Hematopoietic multipotent progenitor cell treated with erythropoietin and hydrocortisone succinate and interleukin-3 and kit ligand, for 15 days (in vitro differentiated cells): ENCODE data around the gene MLIP.
"Not testable (repeated sequence)": the region's sequence is repeated elsewhere in the genome, so short reads cannot be mapped to it uniquely, and the experiment has no call there.

Experiments
- DNase-seq: peaks from one replicate; pipeline ENCODE4 v3.0.0-alpha.2; 2015; ENCODE audit warnings: low spot score

MLIP gene

DNA sequence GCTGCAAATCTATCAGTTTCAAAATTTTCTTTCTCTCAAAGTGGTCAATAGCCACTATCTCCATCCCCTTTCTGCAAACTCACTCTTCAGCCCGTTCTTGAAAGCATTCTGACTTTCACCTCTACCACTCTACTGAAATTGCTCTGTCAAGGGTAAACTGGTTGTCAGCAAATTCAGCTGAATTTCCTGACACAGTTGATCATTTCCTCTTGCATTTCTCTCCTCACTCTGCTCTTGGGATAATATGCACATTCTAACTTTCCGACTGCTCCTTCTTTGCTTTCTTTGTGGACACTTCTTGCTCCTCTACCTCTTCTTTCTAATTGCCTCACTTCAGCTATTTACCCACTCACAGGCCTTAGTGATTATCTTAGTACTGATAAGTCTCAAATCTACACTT lies 123.3 kb downstream of the MLIP start:
- DNase-seq, result no peak

GRCh38 chr6:54236984-54237383 lies 125.7 kb downstream of the MLIP start:
- DNase-seq, result no peak

DNA sequence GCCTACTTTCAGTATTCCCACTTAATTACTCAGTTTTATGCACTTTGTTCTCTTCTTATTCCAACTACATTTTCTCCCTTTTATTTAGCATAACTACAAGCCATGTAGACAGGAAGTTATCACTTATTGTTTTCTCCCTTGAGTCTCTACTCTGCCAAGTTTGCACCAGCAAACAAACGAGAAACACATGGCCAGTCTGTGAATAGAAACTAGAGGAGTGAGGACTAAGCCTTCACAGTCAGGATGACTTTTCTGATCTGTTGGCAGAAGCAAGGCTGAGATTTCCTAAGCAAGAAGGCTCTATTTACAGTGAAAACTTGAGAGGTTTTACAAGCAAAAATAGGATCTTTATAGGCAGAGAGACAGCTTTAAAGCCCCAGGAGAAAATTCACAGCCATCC lies 127.2 kb downstream of the MLIP start:
- DNase-seq, result no peak

GRCh38 chr6:54243699-54244098 lies 132.5 kb downstream of the MLIP start:
- DNase-seq, result no peak

GRCh38 chr6:54244430-54244829 lies 133.2 kb downstream of the MLIP start:
- DNase-seq, result no peak

DNA sequence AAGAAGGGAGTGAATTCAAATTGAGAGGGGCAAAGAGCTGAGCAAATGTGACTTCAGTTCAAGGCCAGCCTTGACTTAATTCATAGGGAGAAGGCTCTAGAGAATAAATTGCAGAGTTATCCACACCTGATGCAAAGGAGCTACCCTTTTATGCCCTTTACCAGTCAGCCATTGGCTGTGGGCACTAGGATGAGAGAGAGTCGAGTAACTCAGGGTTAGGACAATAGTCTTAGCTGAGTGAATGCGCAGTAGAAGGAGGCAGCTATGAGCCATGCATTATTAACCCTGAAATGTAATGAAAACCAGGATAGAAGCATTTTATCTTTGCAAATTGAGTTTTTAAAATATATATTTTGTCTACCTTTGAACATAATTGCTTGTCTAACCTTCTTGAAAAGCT lies 134.0 kb downstream of the MLIP start:
- no peak for DNase-seq

GRCh38 chr6:54248319-54248718 lies 137.1 kb downstream of the MLIP start:
- no peak for DNase-seq

DNA sequence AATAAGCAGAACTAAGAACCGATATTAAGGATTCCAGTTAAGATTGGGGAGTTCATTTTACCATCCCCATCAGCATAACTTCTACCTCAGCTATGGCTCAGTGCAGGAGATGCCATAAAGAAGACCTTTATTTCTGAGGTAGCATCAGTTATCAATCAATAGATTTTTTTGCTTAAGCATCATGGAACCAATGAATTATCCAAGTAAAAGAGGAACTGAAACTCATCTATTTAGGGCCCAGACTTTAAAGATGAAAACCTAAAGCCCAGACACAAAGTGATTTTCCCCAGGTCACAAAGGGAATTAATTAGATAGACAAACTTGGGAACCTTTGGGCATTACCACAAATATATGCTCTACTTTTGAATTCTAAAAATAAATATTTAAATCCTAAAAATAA lies 137.8 kb downstream of the MLIP start:
- DNase-seq, result no peak

GRCh38 chr6:54249812-54250211 lies 138.6 kb downstream of the MLIP start:
- DNase-seq, result not testable (repeated sequence)

DNA sequence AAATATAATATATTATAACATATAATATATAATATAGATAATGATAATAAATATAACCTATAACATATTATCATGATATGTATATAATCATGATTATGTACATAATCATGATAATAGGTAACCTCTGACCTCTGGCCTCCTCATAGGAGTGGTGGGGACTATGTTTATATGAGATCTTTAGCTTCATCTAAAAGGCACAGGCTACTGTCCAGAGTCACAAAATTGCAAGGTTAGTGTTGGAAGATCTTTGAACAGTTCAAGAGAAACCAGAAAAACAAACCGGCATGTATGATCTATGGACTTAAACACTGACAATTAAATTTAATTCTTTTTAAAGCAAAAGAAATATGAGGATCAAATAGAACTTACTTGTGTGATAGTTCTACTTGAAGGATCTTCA lies 141.3 kb downstream of the MLIP start:
- no peak for DNase-seq

- no peak for DNase-seq
Measured at GRCh38 chr6:54252916-54253315, 141.7 kb downstream of the MLIP start.

GRCh38 chr6:54254886-54255285 lies 143.6 kb downstream of the MLIP start:
- no peak for DNase-seq

GRCh38 chr6:54255886-54256285 lies 144.6 kb downstream of the MLIP start:
- no peak for DNase-seq

DNA sequence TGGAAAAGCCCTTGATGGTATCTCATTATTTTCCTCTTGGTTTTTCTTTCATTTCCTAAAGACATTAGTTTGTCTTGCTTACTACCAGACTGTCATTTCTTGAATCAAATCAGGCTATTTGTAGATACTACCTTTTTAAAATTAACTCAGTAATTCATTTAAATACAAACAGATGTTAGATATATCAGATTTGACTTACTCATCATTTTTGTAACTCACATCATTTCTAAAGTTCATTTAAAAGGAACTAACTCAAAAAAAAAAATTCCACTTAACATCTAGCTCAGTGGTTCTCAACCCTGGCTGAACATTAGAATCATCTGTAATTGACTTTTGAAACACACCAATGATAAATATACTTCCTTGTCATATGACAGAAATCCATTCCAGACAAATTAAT lies 148.8 kb downstream of the MLIP start:
- no peak for DNase-seq

DNA sequence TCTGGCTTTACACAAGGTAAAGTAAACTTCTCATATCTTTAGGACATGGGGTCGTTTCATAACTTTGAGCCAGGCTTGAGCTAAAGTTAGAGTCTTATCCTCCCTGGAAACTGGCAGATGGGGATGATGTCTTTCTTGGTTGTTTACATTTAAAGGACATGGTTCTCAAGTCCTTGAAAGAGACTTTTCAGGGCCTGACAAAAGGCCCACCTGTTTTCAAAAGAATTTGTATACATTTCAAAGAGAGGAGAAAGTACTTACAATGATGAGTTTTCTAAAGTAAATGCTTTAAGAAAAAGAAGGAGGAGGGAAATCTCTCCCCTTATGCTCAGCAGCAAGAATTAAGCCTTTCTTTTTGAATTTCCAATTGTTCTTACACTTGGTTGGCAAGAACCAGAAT lies 151.3 kb downstream of the MLIP start:
- DNase-seq, result no peak

DNA sequence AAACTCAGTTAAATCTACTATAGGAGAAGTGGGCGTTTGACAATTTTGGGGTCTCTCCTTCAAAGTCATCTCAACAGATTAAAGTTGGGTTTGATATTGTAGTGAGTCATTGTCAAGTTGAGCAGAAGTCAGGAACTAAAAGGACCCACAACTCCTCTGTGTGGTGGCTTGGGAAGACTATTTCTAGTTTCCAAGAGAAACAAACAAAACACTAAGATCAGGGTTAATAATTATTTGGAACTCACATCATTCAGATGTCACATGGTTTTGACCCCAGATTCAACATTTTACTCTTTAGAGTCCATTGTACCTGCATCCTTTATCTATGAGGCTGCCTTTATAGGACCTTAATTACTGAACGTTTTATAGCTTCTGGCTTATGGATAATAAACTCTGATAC lies 151.7 kb downstream of the MLIP start:
- no peak for DNase-seq

DNA sequence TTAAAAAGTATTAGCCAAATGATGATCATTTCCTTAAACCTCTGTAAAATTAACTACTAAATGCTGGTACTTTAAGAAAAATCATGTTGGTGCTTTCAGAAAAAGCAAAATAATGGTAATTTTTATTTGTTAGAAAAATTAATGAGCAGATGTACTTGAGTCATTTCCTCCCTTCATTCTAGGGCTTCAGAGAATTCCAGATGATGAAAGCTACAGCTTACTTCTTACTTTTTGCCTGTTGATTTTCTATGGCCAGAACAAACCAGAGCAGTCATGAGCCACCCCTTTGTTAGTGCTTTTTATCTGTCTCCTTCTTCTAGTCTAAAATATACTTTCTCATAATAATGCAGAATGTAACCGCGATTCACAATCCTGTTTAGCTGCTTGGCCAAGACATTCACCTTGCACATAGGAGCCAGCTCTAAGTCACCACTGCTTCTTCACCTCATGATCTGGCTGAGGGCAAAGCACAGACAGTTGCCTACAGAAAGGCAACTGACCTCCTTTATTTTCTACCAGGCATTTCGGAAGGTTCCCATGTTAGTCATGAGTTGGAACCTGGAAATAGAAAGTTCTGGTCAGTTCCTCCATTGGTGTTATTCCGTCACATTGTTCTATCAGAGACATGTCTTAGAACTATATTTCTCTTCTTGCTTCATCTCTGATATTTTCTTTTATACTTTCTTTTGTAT lies 153.5 kb downstream of the MLIP start:
- no peak for DNase-seq

GRCh38 chr6:54266400-54266923 lies 155.2 kb downstream of the MLIP start:
- DNase-seq, result no peak

- DNase-seq, result no peak
Measured at GRCh38 chr6:54267798-54268197, 156.6 kb downstream of the MLIP start.

DNA sequence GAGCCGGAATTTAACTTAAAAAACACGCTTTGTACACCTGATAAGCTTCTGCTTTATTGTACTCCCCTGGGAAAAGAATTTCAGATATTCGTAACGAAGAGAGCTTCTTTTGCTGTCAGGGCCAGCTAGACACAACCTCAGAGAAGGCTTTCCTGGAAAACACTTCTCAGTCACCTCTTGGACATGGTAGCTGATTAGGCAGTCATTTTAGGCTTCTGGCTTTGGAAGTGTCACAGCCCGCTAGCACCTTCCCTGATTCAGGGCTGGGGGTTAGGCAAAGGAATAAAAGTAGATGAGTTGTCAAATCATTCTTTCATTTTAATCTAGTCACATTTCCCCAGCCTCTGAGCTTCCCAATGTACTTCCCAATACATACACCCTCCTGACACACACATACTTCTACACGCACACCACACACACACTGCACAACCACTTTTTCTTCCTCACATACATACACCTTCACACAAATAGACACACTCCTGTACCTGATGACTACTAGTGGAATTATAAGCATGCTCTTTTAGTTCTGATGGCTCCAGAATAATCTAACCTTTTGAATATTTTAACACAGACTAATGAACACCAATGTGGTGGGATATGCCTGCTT lies 162.1 kb downstream of the MLIP start:
- no peak for DNase-seq

DNA sequence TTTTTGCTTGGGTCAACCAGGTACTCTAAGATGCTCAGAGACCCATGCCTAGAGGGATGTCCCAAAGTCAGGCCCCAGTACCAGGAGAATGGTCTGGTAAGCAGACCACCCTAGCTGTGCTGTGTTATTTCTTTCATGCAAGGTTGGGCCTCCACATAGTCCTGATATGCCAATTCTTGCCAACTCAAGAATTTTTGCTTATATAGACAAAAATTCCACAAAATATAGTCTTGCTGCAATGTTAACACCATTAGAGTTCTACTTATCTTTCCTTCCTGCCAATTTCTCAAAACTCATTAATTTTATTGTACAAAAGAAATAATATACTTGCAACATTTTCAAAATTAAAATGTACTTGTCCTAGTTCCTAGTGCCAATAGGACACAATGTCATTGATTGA lies 163.1 kb downstream of the MLIP start:
- no peak for DNase-seq

GRCh38 chr6:54282186-54282585 lies 170.9 kb downstream of the MLIP start:
- DNase-seq, result no peak

- DNase-seq, result no peak
Measured at GRCh38 chr6:54284161-54284860, 173.1 kb downstream of the MLIP start.
